Measurements from ENCODE around the gene SYT1.

SYT1 gene

DNA sequence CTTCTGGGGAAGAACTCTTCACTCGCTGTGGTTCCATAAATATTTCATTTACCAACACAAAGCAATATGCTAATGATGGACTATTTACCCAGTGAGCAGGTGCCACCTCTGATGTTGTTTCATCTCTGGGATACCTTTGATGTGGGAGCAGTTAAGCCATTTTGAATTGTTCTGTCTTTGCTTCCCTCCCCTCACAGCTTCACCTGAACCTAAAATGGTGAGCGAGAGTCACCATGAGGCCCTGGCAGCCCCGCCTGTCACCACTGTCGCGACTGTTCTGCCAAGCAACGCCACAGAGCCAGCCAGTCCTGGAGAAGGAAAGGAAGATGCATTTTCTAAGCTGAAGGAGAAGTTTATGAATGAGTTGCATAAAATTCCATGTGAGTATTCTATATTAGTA lies 352.7 kb downstream of the SYT1 start:
- no peak for DNase-seq (ENCODE audit: low read depth in 3 of 3)

DNA sequence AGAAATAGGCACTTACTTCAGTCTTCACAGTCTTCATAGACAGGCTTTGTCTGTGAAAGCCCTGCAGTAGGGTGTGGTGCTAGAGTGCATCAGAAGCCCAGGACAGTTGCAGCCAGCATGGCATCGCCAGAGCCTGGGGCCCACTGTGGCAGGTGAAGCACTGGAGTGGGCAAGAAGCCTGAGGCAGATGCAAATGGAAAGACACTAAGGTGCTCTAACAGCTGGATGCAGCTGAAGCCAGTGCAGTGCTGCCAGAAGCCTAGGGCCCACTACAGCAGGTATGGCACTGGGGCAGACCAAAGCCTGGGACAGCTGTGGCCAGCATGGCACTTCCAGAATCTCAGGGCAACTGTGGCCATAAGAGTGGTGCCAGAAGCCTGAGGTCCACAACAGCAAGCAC lies 358.6 kb downstream of the SYT1 start:
- DNase-seq (ENCODE audit: low read depth in 3 of 3), result no peak

GRCh38 chr12:79223761-79224160 lies 359.2 kb downstream of the SYT1 start:
- DNase-seq (ENCODE audit: low read depth in 3 of 3), result no peak

- DNase-seq (ENCODE audit: low read depth in 3 of 3), result no peak
Measured at GRCh38 chr12:79227091-79227490, 362.5 kb downstream of the SYT1 start.

DNA sequence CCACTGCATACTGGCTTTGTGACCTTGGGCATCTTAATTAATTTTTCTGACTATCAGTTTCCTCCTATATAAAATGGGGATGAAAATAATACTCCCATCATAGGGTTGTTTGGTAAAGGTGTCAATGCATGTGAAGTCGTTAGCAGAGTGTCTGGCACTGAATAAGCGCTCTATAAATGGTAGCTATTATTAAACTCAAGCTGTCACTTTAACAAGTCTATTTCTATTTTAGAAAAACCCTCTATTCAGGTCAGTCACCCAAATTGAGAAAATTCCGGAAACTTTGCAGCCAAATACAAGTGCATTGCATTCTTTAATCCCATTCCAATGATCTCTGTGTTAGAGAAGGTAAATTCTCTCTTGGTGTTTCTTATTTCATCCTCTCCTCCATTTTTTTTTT lies 363.1 kb downstream of the SYT1 start:
- no peak for DNase-seq (ENCODE audit: low read depth in 3 of 3)

GRCh38 chr12:79233341-79233781 lies 368.8 kb downstream of the SYT1 start:
- no peak for DNase-seq (ENCODE audit: low read depth in 3 of 3)

DNA sequence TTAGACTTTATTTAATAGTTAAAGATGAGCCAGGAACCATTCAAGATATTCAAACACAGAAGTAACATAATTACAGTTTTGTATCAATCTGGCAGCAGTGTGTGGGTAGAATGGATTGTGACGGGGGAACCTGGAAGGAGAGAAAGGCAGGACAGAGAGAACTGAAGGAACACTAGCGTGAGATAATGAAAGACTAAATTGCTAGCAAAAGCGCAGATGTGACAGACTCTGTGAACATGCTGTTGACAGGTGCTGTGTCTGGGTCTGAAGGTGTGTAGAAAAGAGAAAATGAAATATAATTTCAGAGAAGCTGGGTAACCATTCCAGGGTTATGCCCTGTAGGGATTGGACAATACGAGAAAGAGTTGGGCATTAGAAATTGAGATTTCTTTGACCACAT lies 372.3 kb downstream of the SYT1 start:
- no peak for DNase-seq (ENCODE audit: low read depth in 3 of 3)

DNA sequence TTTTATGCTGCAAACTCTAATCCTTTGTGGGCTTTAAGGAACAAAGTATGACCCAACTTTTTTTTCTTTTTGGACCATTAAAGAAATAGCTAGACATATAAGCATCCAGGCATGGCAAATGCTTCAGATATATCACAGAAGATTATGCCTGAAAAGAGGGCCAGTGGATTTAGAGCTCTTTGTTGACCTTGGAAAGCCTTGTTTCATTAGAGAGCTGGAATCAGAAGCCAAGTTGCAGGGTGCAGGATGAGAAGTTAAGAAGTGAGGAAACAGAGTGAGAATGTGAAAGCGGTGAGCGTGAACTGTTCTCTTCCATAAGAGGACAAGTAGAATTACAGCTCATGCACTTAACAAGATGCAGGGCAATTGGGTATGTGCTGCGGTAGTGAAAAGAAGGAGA lies 373.7 kb downstream of the SYT1 start:
- DNase-seq (ENCODE audit: low read depth in 3 of 3), result no peak

DNA sequence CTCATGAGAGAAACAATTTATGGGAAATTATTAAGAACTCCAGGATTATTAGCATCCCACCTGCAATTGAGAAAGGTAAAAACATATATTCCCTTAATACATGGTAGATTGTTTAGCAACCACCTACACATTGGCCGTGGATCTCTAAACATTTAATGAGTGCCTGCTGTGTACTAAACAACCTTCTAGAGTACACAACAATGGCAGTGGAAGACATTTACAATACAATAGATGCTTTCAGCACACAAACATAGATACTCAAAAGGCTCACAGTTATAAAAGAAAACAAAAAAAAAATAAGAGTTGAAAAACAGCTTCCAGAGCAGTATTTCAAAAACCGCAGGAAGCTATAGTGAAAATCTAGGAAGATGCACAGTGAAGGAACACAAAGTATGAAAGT lies 382.9 kb downstream of the SYT1 start:
- no peak for DNase-seq (ENCODE audit: low read depth in 3 of 3)

DNA sequence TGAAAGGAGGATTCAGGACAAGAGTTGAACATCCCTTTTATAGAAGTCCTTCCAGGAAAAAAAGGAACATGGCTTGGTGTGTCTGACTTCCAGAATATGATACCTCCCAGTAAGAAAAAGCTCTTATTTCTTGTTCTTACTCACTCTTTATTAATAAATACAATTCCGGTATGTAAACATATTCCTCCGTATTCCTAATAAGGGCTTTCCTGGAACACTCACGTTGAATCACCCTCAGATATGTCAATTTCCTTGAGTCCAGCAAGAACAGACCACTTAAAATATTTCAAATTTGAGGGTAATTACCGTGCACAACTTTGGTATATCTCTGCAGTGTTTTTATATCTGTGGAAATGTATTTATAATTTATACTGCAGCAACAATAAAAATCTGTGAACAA lies 385.6 kb downstream of the SYT1 start:
- DNase-seq (ENCODE audit: low read depth in 3 of 3), result no peak

DNA sequence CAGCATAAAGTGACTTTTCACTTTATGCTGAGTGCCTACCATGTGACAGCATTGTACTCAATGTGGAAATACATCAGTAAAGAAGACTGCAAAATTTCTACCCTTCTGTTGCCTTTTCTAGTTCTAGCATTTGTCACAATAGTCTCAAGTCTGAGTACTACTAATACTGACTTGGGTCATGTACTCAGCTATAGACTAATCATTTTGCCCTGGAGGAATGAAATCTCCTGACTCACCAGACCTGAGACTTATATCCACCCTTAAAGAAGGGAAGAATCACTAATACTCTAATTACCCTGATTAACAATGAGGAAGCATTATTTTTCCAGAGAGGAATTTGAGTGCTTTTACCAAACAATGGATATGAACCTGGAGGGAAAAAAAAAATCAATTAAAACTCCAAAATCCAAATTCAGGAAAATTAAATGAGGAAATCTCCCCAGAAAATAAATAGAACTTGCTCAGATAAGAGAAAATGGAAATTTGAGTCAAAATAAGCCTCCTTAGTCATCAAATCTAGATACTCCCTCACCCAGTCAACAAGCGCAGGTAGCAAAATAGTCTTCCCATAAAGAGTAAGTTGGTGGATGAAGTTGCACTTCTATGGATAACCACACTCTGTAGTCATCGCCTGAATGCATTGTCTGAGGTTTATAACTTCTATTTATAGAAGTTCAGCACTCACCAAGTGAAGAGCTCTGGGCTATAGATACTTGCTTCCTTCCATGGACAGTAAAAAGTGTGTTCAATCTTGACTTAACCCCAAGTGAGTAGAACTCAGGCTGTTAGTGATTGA lies 386.6 kb downstream of the SYT1 start:
- no peak for DNase-seq (ENCODE audit: low read depth in 3 of 3)

DNA sequence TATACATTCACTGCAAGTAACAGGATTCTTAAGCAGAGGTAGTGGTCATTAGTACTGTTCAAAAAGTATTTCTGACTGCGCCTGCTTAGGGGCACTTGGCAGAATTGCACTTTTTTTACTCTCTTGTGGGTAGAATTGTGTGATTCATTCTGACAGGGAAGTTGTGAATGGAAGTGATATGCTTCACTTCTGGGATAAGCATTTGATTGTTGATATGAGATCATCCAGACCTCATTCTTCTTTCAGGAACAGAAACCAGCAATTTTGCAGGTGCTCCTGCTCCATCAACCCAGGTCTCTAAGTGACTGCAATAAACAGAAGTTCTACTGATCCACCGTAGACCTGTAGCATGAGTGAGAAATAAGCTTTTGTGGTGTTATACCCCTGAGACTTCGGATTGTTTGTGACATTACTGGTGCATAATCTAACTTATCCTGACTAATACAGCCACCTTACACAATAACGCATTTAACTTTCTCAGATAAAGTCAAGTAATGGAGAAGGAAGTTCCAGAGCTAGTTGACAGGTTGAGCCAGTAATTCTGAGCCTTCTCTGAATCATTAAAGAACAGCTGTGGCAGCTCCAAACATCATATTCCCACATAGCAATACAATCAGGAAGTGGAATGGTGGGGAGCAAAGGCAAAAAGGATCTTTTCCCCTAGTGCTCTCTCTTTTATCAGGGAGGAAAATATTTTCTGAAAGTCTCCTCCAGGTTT lies 387.9 kb downstream of the SYT1 start:
- DNase-seq (ENCODE audit: low read depth in 3 of 3), result no peak

GRCh38 chr12:79255288-79255687 lies 390.7 kb downstream of the SYT1 start:
- DNase-seq (ENCODE audit: low read depth in 3 of 3), result no peak

GRCh38 chr12:79260923-79261322 lies 396.3 kb downstream of the SYT1 start:
- no peak for DNase-seq (ENCODE audit: low read depth in 3 of 3)

DNA sequence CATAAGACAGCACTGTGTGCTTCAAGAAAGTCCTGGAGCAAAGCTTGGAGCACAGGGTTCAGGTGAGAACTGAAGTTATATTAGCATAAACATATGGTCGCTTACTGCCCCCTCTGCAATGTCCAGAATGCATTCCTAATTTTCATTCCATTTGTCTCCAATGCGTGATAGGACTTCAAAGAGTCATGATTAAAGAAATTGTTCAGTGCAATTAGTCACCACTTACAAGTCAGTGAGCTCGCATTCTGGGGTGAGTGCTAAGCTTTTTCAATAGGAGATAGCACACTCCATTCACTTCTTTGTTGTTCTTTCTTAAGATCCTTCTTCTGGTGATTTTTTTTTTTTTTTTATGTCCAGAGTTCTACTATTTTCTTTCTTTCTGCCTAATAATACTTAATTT lies 398.4 kb downstream of the SYT1 start:
- no peak for DNase-seq (ENCODE audit: low read depth in 3 of 3)

DNA sequence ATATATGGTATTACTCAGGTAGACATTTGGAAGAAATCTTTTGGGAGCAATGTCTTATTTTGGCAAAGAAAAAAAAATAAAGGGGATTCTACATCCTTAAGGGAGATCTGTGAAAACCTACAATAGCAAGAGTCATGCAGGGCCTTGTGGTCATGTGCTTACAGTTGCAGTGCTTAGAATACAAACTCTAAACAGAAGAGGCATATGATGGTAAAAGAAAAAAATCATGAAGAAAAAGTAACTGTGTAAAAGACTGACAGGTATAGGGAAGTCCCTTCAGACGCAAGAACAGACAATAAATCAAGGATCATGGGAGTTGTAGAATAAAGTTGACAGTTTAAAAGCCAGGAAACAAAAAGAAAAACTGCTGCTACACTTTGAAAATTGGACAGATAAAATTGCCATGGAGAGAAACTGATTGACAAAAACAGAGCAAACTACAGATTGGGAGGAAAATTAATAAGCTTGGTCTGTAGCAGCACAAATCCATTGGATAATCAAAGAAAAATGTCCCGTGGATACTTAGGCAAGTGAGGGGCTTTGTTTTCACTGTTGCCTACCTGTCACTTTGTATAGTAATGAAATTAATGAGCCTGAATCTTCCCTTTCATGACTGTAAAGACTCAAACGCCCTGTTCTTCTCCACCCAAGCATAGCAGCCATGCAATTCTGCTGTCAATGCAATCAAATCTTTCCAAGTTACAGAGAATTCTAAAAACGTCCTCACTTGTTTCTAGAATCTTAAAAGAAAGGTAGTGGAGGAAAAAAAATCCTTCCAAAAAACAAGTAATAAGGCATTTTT lies 402.0 kb downstream of the SYT1 start:
- no peak for DNase-seq (ENCODE audit: low read depth in 3 of 3)

DNA sequence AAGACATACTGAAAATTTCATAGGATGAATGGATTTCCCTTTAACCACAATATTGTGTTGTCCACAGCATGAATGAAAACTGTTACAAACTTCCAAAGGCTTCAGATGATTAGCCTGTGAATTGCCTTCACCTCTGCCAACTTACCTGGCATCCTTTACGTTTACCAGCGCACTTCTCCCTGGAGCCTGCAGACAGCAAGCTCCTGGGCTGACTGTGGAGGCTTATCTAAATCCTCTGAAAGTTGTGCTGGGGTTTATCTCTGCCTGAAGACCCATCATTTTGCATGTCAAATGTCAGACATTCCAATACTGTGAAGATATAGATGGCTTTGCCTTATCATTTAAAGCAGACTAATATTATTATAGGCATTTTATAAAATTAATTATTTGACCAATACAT lies 403.0 kb downstream of the SYT1 start:
- no peak for DNase-seq (ENCODE audit: low read depth in 3 of 3)

DNA sequence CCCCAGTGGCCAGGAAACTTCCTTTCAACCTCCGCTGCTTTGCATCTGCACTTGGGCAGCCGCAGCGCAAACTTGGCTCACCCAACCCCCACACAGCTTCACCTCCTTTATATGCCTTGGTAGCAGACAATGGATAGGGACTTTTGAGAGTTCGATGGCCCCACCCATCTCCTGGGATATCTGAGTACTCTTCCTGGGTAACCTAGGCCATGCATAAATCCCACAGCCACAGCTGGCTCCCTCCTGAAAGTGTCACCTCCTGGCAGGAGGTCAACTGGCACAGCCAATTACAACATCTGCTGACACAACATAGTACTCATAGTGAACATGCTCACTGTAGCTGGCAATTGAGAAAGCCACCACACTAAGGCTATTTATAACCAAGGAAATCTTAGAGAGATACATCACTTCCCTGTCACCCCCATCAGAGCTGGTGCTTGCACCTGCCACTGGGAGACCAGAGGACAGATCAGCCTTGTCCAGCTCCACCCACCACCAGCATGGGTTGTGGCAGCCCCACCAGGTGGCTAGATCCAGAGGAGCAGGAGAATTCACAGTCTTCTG lies 410.0 kb downstream of the SYT1 start:
- no peak for DNase-seq (ENCODE audit: low read depth in 3 of 3)

- no peak for DNase-seq (ENCODE audit: low read depth in 3 of 3)
Measured at GRCh38 chr12:79275631-79276030, 411.1 kb downstream of the SYT1 start.

- DNase-seq (ENCODE audit: low read depth in 3 of 3), result no peak
Measured at GRCh38 chr12:79283364-79283763, 418.8 kb downstream of the SYT1 start.

- DNase-seq (ENCODE audit: low read depth in 3 of 3), result no peak
Measured at GRCh38 chr12:79288911-79289310, 424.3 kb downstream of the SYT1 start.

GRCh38 chr12:79291711-79292110 lies 427.1 kb downstream of the SYT1 start:
- no peak for DNase-seq (ENCODE audit: low read depth in 3 of 3)

Measured in stimulated activated CD4-positive, alpha-beta T cell treated with anti-CD3 and anti-CD28 coated beads, TNF-alpha, amount 100 ng/mL, for 48 hours (primary cell).